Activated naive CD4-positive, alpha-beta T cell treated with anti-CD3 and anti-CD28 coated beads for 36 hours (primary cell): ENCODE results near the gene UBTD1. TPM values are rescaled to one million over a fixed set of nuclear protein-coding genes. Genes with fewer than 3 reads are reported as not detected.

ENCODE experiments used
- CTCF ChIA-PET: fragments of 350-600 bp; sonication (Branson Sonifier 250); formaldehyde crosslinking; loops from one replicate; lab custom pipeline; 2021; ENCODE audit warnings: antibody characterized with exemption; lab: Charles Lee
- DNase-seq: peaks from one replicate; pipeline ENCODE4 v3.0.0-alpha.2; 2020
- H3K27ac Mint-ChIP-seq: one replicate; pipeline ENCODE4 v1.8.0; 2021; ENCODE audit warnings: mild to moderate bottlenecking, mixed read lengths
- H3K27me3 Mint-ChIP-seq: one replicate; pipeline ENCODE4 v1.8.0; 2021; ENCODE audit warnings: low read depth, mixed read lengths
- H3K36me3 Mint-ChIP-seq: one replicate; pipeline ENCODE4 v1.8.0; 2021; ENCODE audit warnings: low read depth, mixed read lengths
- H3K4me1 Mint-ChIP-seq: one replicate; pipeline ENCODE4 v1.8.0; 2021; ENCODE audit warnings: low read depth, mixed read lengths
- H3K4me3 Mint-ChIP-seq: one replicate; pipeline ENCODE4 v1.8.0; 2021; ENCODE audit warnings: mild to moderate bottlenecking, moderate library complexity, mixed read lengths
- H3K9me3 Mint-ChIP-seq: one replicate; pipeline ENCODE4 v1.8.0; 2021; ENCODE audit warnings: mixed read lengths
- intact Hi-C: fragments of 100-400 bp; cut with micrococcal nuclease; formaldehyde crosslinking; loops from one replicate; pipeline ENCODE4 v1.15.1; 2023
- total RNA-seq, 2 experiments: library from RNA; stranded (reverse); gene quantifications; one replicate each; pipeline ENCODE4 v1.2.3, GENCODE V29; 2021

Gene UBTD1
- total RNA-seq, 2 experiments from 2014 or later: 0.86 to 1.3 TPM

DNA sequence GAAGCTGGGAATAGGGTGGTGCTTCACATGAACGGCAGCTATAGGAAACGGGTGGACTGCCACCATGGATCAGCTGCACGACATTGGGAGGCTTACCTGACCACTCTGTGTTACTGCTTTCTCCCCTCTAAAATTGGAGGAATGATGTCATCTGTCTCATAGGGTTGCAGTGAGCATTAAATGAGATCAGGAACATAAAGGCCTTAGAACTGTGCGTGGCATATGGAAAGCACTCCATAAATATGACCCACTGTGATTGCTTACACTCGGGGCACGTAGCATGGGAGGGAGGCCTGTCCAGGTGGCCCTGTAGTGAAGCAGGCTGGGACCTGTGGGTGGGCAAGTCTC lies 100.5 kb downstream of the UBTD1 start:
- CTCF ChIA-PET: interaction anchor here (0.6 kb wide), 1 partner anchor 320 kb away, joined by 6 read pairs; no protein-coding TSS in a partner anchor
- no peak for DNase-seq
- no peaks in the 10 kb centered on the region for H3K4me1 Mint-ChIP-seq
- no peaks in the 10 kb centered on the region for H3K9me3 Mint-ChIP-seq
- H3K4me3 Mint-ChIP-seq: no peak overlapping the region
- no peaks in the 10 kb centered on the region for H3K27me3 Mint-ChIP-seq
- intact Hi-C loops: no loop called here
- no peaks in the 10 kb centered on the region for H3K36me3 Mint-ChIP-seq
- H3K27ac Mint-ChIP-seq: no peak overlapping the region

DNA sequence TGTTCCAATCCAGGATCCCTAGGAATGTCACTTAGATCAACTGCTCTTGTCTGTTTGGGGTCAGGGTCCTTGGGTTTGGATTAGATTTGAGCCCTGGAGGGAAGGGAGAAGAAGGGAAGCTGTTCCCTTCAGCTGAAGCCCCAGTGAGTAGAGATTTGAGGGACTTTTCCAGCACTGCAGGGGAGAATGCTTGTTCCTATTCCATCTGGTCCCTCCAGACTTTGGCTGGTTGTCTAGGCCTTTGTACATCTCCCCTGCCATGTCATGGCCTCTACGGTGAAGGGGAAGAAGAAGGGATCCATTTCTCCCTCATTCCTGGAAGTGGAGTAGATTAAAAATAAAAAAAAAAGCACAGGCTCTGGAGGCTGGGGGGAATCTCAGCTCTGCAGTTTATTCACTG lies 101.9 kb downstream of the UBTD1 start:
- Mint-ChIP-seq H3K4me3 (no peak overlapping the region), H3K27me3 (no peaks in the 10 kb centered on the region), H3K27ac (no peak overlapping the region), H3K9me3 (no peaks in the 10 kb centered on the region), H3K4me1 (no peaks in the 10 kb centered on the region), H3K36me3 (no peaks in the 10 kb centered on the region)
- intact Hi-C loops: no loop called here
- CTCF ChIA-PET: no interaction called here
- no peak for DNase-seq

- no peaks in the 10 kb centered on the region for H3K4me1 Mint-ChIP-seq
- no peaks in the 10 kb centered on the region for H3K36me3 Mint-ChIP-seq
- intact Hi-C loops: no loop called here
- no peak for DNase-seq
- H3K27me3 Mint-ChIP-seq: no peaks in the 10 kb centered on the region
- H3K4me3 Mint-ChIP-seq: no peak overlapping the region
- no peak overlapping the region for H3K27ac Mint-ChIP-seq
- CTCF ChIA-PET: no interaction called here
- no peaks in the 10 kb centered on the region for H3K9me3 Mint-ChIP-seq
Observed at GRCh38 chr10:97601268-97602215, 102.8 kb downstream of the UBTD1 start.

GRCh38 chr10:97607095-97607636 lies 108.4 kb downstream of the UBTD1 start:
- no peak for DNase-seq
- intact Hi-C loops: no loop called here
- H3K27me3 Mint-ChIP-seq: no peaks in the 10 kb centered on the region
- H3K9me3 Mint-ChIP-seq: no peaks in the 10 kb centered on the region
- no peak overlapping the region for H3K4me3 Mint-ChIP-seq
- H3K27ac Mint-ChIP-seq: no peak overlapping the region
- H3K36me3 Mint-ChIP-seq: no peaks in the 10 kb centered on the region
- CTCF ChIA-PET: interaction anchor here (0.5 kb wide), 1 partner anchor 72 kb away, joined by 4 read pairs; no protein-coding TSS in a partner anchor
- H3K4me1 Mint-ChIP-seq: no peaks in the 10 kb centered on the region

DNA sequence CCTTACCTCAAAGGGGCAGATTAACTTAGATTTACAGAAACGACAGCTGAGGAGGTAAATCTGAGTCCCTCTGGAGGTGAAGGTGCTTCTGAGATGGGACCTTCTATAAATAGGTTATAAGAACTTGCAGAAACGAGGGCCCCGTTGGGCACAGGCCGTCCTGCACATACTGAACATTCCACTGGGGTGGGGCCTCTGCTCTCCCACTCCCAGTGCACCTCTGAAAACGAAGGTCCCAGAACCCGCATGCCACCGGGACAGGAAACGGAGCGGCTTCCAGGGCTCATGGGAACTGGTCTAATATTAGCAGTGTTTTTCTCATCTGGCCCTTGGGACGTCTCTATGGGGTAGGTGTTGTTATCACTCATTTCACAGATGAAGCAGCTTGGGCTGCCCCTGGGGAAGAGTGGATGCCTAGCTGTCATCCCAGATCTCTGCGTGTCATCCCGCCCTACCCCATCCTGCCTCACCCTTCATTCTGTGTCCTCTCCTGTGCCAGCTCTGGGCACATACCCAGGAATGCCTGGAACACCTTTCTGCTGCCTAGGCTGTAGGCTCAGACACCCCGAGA lies 110.4 kb downstream of the UBTD1 start:
- CTCF ChIA-PET: interaction anchor here (0.6 to 1.1 kb wide), 5 partner anchors 12 to 841 kb away, joined by 3 to 4 read pairs (median 4); partner anchors contain the start of gene ANKRD2

DNA sequence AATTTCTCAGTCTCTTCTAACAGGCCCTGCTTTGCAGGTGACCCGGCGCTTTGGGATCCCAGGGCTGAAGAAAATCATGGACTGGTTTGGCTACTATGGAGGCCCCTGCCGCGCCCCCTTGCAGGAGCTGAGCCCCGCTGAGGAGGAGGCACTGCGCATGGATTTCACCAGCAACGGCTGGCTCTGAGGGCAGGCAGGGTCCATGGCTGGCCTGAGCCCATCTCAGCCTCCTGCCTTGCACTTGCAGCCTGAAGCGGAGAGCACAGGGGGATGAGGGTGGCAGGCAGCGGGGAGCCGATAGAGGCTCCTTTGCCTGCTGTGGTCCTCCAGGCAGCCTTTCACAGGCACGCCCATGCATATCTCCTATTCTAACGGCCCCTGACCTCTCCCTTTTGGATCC lies 112.7 kb downstream of the UBTD1 start:
- no peaks in the 10 kb centered on the region for H3K27me3 Mint-ChIP-seq
- H3K9me3 Mint-ChIP-seq: no peaks in the 10 kb centered on the region
- no peak overlapping the region for H3K4me3 Mint-ChIP-seq
- DNase-seq: no peak
- no peak overlapping the region for H3K27ac Mint-ChIP-seq
- intact Hi-C loops: no loop called here
- CTCF ChIA-PET: no interaction called here
- no peaks in the 10 kb centered on the region for H3K4me1 Mint-ChIP-seq
- no peaks in the 10 kb centered on the region for H3K36me3 Mint-ChIP-seq

More for the DNA sequence above, 110.4 kb downstream of the UBTD1 start:
- no peaks in the 10 kb centered on the region for H3K27me3 Mint-ChIP-seq
- no peak overlapping the region for H3K4me3 Mint-ChIP-seq
- H3K27ac Mint-ChIP-seq: no peak overlapping the region
- H3K4me1 Mint-ChIP-seq: no peaks in the 10 kb centered on the region
- no peaks in the 10 kb centered on the region for H3K9me3 Mint-ChIP-seq
- intact Hi-C loops: no loop called here
- DNase-seq: no peak
- H3K36me3 Mint-ChIP-seq: no peaks in the 10 kb centered on the region

DNA sequence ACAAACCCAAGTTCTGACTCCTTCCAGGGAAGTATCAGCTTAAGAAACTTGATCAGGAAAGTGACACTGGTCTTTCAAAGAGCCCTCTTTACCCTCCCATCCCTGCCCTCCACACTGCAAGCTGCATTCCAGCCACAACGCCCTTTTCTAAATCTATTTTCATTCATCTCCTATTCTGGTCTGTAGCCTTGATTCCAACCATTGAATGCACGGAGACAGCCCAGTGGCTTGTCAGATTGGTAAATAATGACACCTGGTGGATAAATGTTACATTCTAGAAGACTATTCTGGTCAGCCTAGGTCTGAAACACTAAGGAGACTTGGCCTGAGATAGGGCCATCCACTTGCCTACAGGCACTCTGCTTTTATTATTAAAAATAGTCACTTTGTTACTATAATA lies 113.7 kb downstream of the UBTD1 start:
- H3K36me3 Mint-ChIP-seq: no peaks in the 10 kb centered on the region
- no peaks in the 10 kb centered on the region for H3K4me1 Mint-ChIP-seq
- H3K27me3 Mint-ChIP-seq: no peaks in the 10 kb centered on the region
- H3K9me3 Mint-ChIP-seq: no peaks in the 10 kb centered on the region
- CTCF ChIA-PET: interaction anchor here (1.3 to 1.6 kb wide), 2 partner anchors 41 to 139 kb away, joined by 3 to 8 read pairs; no protein-coding TSS in a partner anchor
- no peak overlapping the region for H3K4me3 Mint-ChIP-seq
- DNase-seq: no peak
- intact Hi-C loops: loop anchor here (2.0 kb wide), 1 partner anchor 40 kb away; the partner anchor contains the start of gene ANKRD2
- H3K27ac Mint-ChIP-seq: no peak overlapping the region

GRCh38 chr10:97618285-97618684 lies 119.6 kb downstream of the UBTD1 start:
- no peaks in the 10 kb centered on the region for H3K9me3 Mint-ChIP-seq
- no peaks in the 10 kb centered on the region for H3K4me1 Mint-ChIP-seq
- CTCF ChIA-PET: no interaction called here
- no peak overlapping the region for H3K27ac Mint-ChIP-seq
- H3K36me3 Mint-ChIP-seq: no peaks in the 10 kb centered on the region
- DNase-seq: no peak
- intact Hi-C loops: no loop called here
- no peak overlapping the region for H3K4me3 Mint-ChIP-seq
- no peaks in the 10 kb centered on the region for H3K27me3 Mint-ChIP-seq

DNA sequence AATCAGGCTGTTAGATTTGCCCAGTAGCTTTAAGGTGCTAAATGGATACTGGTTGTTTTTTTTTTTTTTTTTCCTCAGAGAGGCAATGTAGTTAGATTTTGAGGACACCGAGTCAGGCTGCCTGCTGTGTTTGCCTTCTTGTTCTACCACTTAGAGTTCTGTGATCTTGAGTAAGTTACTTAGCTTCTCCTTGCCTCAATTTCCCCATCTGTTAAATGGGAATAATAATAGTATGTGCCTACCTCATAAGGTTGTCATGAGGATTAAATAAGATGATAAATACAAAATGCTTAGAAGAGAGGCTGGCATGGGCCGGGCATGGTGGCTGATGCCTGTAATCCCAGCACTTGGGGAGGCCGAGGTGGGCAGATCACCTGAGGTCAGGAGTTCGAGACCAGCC lies 120.0 kb downstream of the UBTD1 start:
- H3K36me3 Mint-ChIP-seq: no peaks in the 10 kb centered on the region
- H3K27me3 Mint-ChIP-seq: no peaks in the 10 kb centered on the region

More for the DNA sequence above, 120.0 kb downstream of the UBTD1 start:
- no peaks in the 10 kb centered on the region for H3K9me3 Mint-ChIP-seq
- intact Hi-C loops: no loop called here
- CTCF ChIA-PET: no interaction called here
- H3K4me3 Mint-ChIP-seq: no peak overlapping the region
- DNase-seq: no peak
- no peak overlapping the region for H3K27ac Mint-ChIP-seq
- no peaks in the 10 kb centered on the region for H3K4me1 Mint-ChIP-seq

Other genes with a start within 250 kb of the UBTD1 start
- 10 to 100 TPM; 76.7 to 91.9 TPM for gene ARHGAP19, start 206.3 kb upstream of the UBTD1 start, total RNA-seq
- 1 to 10 TPM; 2.3 to 3.0 TPM for gene FRAT1, start 179.7 kb upstream of the UBTD1 start, total RNA-seq
- gene FRAT2, start 164.2 kb upstream of the UBTD1 start, total RNA-seq: 1 to 10 TPM; 5.1 to 5.6 TPM
- gene RRP12, start 97.6 kb upstream of the UBTD1 start, total RNA-seq: 10 to 100 TPM; 51.0 to 55.2 TPM
- gene PGAM1, start 72.7 kb upstream of the UBTD1 start, total RNA-seq: 1,000 to 10,000 TPM; 1,371 to 1,393 TPM
- gene EXOSC1, start 52.9 kb upstream of the UBTD1 start, total RNA-seq: 10 to 100 TPM; 54.9 to 64.0 TPM
- gene ZDHHC16, start 52.7 kb upstream of the UBTD1 start, total RNA-seq: 10 to 100 TPM; 20.7 to 26.5 TPM
- gene MMS19, start 502 bp upstream of the UBTD1 start, total RNA-seq: 10 to 100 TPM; 95.0 to 95.6 TPM
- under 1 TPM in 1 of 2 experiments, not detected in 1; 0.26 TPM for gene ANKRD2, start 73.9 kb downstream of the UBTD1 start, total RNA-seq
- not detected for gene HOGA1, start 85.5 kb downstream of the UBTD1 start, total RNA-seq
- not detected for gene C10orf62, start 90.8 kb downstream of the UBTD1 start, total RNA-seq
- gene MORN4, start 134.6 kb downstream of the UBTD1 start, total RNA-seq: 10 to 100 TPM; 10.7 TPM
- 1 to 10 TPM; 8.9 to 9.4 TPM for gene PI4K2A, start 141.7 kb downstream of the UBTD1 start, total RNA-seq
- 1 to 10 TPM; 1.5 to 1.9 TPM for gene AVPI1, start 188.3 kb downstream of the UBTD1 start, total RNA-seq
- gene MARVELD1, start 214.8 kb downstream of the UBTD1 start, total RNA-seq: 1 to 10 TPM; 2.7 to 3.4 TPM
- 10 to 100 TPM; 18.0 to 18.4 TPM for gene ZFYVE27, start 238.2 kb downstream of the UBTD1 start, total RNA-seq